ENCODE results near the gene DCPS. TPM values are rescaled to one million over a fixed set of nuclear protein-coding genes. Genes with fewer than 3 reads are reported as not detected.
"Not testable (repeated sequence)": the region's sequence is repeated elsewhere in the genome, so short reads cannot be mapped to it uniquely, and the experiment has no call there.

DCPS gene, protein sequence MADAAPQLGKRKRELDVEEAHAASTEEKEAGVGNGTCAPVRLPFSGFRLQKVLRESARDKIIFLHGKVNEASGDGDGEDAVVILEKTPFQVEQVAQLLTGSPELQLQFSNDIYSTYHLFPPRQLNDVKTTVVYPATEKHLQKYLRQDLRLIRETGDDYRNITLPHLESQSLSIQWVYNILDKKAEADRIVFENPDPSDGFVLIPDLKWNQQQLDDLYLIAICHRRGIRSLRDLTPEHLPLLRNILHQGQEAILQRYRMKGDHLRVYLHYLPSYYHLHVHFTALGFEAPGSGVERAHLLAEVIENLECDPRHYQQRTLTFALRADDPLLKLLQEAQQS
- total RNA-seq = 8.1 to 9.1 TPM (median 8.8 TPM) in 3 replicates

DNA sequence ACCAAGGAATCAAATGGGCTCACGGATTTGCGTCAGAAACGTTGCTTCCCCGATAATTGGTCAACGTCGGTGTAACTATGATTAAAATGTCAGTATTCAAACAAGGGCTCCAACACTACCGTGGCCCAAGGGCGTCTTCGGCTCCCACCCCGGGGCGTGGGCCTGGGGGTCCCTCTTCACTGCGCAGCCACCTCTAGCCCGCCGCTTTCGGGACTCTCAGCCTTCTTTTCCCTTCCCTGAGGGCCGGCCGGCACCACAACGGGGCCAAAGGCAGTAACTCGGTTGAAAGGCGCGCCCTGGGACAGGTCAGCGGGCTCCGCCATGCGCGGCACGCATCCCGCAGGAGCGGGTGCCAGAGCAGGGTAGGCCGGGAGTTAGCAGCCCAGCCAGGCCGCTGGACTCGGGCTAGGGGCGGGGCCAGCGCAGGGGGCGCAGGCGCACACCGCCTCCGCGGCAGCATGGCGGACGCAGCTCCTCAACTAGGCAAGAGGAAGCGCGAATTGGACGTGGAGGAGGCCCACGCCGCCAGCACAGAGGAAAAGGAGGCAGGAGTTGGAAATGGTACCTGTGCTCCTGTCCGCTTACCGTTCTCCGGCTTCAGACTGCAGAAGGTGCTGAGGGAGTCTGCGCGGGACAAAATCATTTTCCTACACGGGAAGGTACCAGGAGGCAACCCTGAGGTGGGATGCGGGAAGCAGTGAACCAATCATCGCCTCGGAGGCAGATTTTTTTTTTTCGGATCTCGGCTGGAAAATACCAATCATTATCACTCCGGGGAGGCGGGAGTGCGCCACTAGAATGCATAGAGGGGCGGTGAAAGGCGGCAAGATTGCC lies at the start of gene DCPS:
TSS of gene DCPS (plus strand) at position 438 of the 834 bp plus-strand sequence. CDS start at position 459, 21 bp downstream.
- Mint-ChIP-seq H3K4me1 (peaks cover 25% of the 10 kb centered on the region), H3K27me3 (ENCODE audit: low read depth) (no peaks in the 10 kb centered on the region), H3K36me3 (peaks cover 7% of the 10 kb centered on the region), H3K9me3 (no peaks in the 10 kb centered on the region), H3K27ac (peak within 1 kb of the TSS; percentile 97), H3K4me3 (peak within 1 kb of the TSS; percentile 89)
- TF ChIP-seq, protein P1, sequence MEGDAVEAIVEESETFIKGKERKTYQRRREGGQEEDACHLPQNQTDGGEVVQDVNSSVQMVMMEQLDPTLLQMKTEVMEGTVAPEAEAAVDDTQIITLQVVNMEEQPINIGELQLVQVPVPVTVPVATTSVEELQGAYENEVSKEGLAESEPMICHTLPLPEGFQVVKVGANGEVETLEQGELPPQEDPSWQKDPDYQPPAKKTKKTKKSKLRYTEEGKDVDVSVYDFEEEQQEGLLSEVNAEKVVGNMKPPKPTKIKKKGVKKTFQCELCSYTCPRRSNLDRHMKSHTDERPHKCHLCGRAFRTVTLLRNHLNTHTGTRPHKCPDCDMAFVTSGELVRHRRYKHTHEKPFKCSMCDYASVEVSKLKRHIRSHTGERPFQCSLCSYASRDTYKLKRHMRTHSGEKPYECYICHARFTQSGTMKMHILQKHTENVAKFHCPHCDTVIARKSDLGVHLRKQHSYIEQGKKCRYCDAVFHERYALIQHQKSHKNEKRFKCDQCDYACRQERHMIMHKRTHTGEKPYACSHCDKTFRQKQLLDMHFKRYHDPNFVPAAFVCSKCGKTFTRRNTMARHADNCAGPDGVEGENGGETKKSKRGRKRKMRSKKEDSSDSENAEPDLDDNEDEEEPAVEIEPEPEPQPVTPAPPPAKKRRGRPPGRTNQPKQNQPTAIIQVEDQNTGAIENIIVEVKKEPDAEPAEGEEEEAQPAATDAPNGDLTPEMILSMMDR (IDR thresholded peaks at IDR 0.05; ENCODE audit: unreplicated experiment) = no peak
- DNase-seq (ENCODE audit: low spot score in 2 of 2, unreplicated experiment in 2 of 2) = peak; percentile 85 to 94

DNA sequence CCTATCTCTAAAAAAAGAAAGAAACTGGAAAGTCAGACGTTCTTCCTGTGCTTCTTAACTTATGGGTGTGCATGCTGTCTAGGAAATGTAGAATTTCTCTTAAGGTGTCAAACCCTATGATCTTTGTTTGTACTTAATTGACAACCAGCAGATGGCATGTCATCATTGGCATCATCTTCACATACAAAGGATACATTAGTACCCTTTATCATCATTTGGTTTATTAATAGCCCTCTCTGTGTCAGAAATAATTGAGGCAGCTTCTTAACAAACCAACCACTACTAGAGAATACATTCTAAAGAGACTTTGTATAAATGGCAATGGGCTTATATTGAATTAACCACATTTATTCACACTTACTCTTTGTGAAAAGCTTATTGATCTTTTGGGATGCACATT lies 49.0 kb upstream of the DCPS start:
- Mint-ChIP-seq H3K36me3 (peaks cover 39% of the 10 kb centered on the region), H3K9me3 (no peaks in the 10 kb centered on the region), H3K27me3 (ENCODE audit: low read depth) (no peaks in the 10 kb centered on the region), H3K4me1 (no peaks in the 10 kb centered on the region), H3K4me3 (no peak overlapping the region), H3K27ac (no peak overlapping the region)
- TF ChIP-seq, protein P1 (IDR thresholded peaks at IDR 0.05; ENCODE audit: unreplicated experiment) = no peak
- no peak for DNase-seq (ENCODE audit: low spot score in 2 of 2, unreplicated experiment in 2 of 2)

DNA sequence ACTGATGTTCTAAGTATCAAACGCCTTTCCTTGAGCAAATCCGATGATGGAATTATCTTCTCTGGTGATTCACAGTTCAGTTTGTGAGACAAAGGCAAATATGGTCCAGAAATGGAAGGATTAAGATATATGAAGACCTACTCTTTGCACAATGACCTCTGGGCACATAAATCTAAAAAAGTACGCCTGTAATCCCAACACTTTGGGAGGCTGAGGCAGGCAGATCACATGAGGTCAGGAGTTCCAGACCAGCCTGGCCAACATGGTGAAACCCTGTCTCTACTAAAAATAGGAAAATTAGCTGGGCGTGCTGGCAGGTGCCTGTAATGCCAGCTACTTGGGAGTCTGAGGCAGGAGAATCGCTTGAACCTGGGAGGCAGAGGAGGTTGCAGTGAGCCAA lies 48.4 kb upstream of the DCPS start:
- H3K4me3 Mint-ChIP-seq; H3K4me1 Mint-ChIP-seq; H3K9me3 Mint-ChIP-seq; H3K27ac Mint-ChIP-seq; DNase-seq (ENCODE audit: low spot score in 2 of 2, unreplicated experiment in 2 of 2); H3K27me3 Mint-ChIP-seq (ENCODE audit: low read depth): not testable (repeated sequence)
- H3K36me3 Mint-ChIP-seq = peaks cover 36% of the 10 kb centered on the region

DNA sequence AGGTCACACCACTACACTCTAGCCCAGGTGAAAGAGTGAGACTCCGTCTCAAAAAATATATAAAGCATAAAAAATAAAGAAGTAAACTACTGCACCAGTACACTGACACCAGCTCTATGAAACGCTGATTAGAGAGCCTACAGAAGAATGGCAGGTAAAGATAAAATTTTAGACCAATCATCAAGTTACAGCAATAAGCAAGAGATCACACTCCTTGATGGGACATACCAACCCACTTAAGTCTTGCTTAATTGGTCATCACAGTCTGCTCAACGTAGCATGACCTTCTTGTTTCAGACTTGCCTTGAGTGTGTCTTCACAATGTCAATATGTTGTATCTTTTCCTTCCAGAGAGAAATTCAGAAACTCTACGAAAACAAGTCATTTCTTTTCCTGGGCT lies 47.6 kb upstream of the DCPS start:
- H3K4me1 Mint-ChIP-seq = no peaks in the 10 kb centered on the region

DNA sequence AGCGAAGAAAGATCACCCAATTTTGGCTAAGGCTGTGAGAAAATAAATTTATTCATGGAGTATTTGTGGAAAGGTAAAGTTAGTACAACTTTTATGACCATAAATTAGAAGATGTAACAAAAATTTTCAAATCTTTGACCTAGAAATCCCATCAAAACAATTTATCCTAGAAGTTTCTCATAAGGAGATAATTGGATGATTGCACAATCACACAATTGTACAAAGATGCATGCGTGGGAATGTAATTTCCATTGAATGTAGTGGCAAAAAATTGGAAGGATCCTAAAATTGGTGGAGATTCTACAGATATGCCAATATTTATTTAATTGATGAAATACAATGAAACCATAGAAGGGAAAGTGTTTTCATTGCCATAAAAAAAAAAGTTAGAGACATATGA lies 46.7 kb upstream of the DCPS start:
- TF ChIP-seq, protein P1 (IDR thresholded peaks at IDR 0.05; ENCODE audit: unreplicated experiment) = no peak
- DNase-seq (ENCODE audit: low spot score in 2 of 2, unreplicated experiment in 2 of 2) = no peak
- no peaks in the 10 kb centered on the region for H3K27me3 Mint-ChIP-seq (ENCODE audit: low read depth)
- no peaks in the 10 kb centered on the region for H3K9me3 Mint-ChIP-seq
- no peak overlapping the region for H3K4me3 Mint-ChIP-seq
- H3K36me3 Mint-ChIP-seq = peaks cover 35% of the 10 kb centered on the region
- no peak overlapping the region for H3K27ac Mint-ChIP-seq
- no peaks in the 10 kb centered on the region for H3K4me1 Mint-ChIP-seq

More for the DNA sequence above, 47.6 kb upstream of the DCPS start:
- TF ChIP-seq, protein P1 (IDR thresholded peaks at IDR 0.05; ENCODE audit: unreplicated experiment) = no peak
- no peak for DNase-seq (ENCODE audit: low spot score in 2 of 2, unreplicated experiment in 2 of 2)
- H3K36me3 Mint-ChIP-seq = peaks cover 34% of the 10 kb centered on the region
- H3K27me3 Mint-ChIP-seq (ENCODE audit: low read depth) = no peaks in the 10 kb centered on the region
- H3K9me3 Mint-ChIP-seq = no peaks in the 10 kb centered on the region
- H3K4me3 Mint-ChIP-seq = no peak overlapping the region
- no peak overlapping the region for H3K27ac Mint-ChIP-seq

DNA sequence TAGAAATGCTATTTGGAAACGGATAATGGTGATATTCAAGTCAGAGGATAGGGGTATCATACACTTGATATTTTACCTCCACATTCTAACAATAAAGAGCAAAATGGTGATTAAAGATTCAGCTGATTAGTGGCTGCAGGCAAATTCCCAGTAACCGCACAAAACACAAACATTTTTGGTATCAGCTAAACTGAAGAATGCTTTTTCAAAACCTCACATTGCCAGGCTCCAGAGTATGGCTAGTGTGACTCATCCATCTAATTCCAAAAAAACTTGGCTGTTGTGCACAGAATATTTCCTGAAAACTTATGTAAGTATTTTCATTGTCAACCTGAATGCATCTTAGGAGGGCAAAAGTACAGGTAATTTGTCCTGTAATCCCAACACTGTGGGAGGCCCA lies 46.1 kb upstream of the DCPS start:
- H3K4me1 Mint-ChIP-seq = no peaks in the 10 kb centered on the region
- no peak overlapping the region for H3K27ac Mint-ChIP-seq
- no peak for DNase-seq (ENCODE audit: low spot score in 2 of 2, unreplicated experiment in 2 of 2)
- TF ChIP-seq, protein P1 (IDR thresholded peaks at IDR 0.05; ENCODE audit: unreplicated experiment) = no peak
- H3K36me3 Mint-ChIP-seq = peaks cover 33% of the 10 kb centered on the region
- no peaks in the 10 kb centered on the region for H3K27me3 Mint-ChIP-seq (ENCODE audit: low read depth)
- H3K9me3 Mint-ChIP-seq = no peaks in the 10 kb centered on the region
- no peak overlapping the region for H3K4me3 Mint-ChIP-seq

All from mesothelial cell of epicardium (in vitro differentiated cells).